Loucy (cell line): ENCODE measurements around the gene ZFPM1.

Source experiments
- H2AFZ ChIP-seq: fragments of 200-600 bp; sonication (generic); 2 replicates; pipeline ENCODE4 v1.6.0; 2016; ENCODE audit warnings: antibody characterized with exemption, mild to moderate bottlenecking, low read length, moderate library complexity
- H3F3A ChIP-seq: fragments of 200-600 bp; 2 replicates; pipeline ENCODE4 v1.6.0; 2016; ENCODE audit warnings: antibody characterized with exemption, low read depth, mild to moderate bottlenecking
- H3K27me3 ChIP-seq: fragments of 200-600 bp; sonication (generic); 2 replicates; pipeline ENCODE4 v1.6.1; 2014; ENCODE audit warnings: low read length, mild to moderate bottlenecking; ENCODE audit not compliant: insufficient read depth, poor library complexity, severe bottlenecking
- H3K36me3 ChIP-seq: fragments of 200-600 bp; sonication (generic); 2 replicates; pipeline ENCODE4 v1.6.1; 2016; ENCODE audit warnings: low read length; ENCODE audit not compliant: insufficient read depth
- H3K4me1 ChIP-seq: fragments of 200-600 bp; sonication (generic); 2 replicates; pipeline ENCODE4 v1.5.1; 2014; ENCODE audit warnings: low read length, mild to moderate bottlenecking; ENCODE audit not compliant: insufficient read depth, poor library complexity, severe bottlenecking
- H3K4me2 ChIP-seq: fragments of 200-600 bp; sonication (generic); 2 replicates; pipeline ENCODE4 v1.6.0; 2014; ENCODE audit warnings: antibody characterized with exemption, low read length, low read depth, mild to moderate bottlenecking; ENCODE audit not compliant: poor library complexity, severe bottlenecking
- H3K4me3 ChIP-seq: fragments of 200-600 bp; sonication (generic); 2 replicates; pipeline ENCODE4 v1.5.1; 2014; ENCODE audit warnings: low read length, mild to moderate bottlenecking, mixed read lengths; ENCODE audit not compliant: poor library complexity, severe bottlenecking
- H3K79me2 ChIP-seq: fragments of 200-600 bp; sonication (generic); 2 replicates; pipeline ENCODE4 v1.6.1; 2014; ENCODE audit warnings: low read length; ENCODE audit not compliant: insufficient read depth
- H3K9ac ChIP-seq: fragments of 200-600 bp; sonication (generic); 2 replicates; pipeline ENCODE4 v1.6.0; 2014; ENCODE audit warnings: mild to moderate bottlenecking, low read depth, low read length, moderate library complexity; ENCODE audit not compliant: poor library complexity, severe bottlenecking
- H3K9me2 ChIP-seq: fragments of 200-600 bp; sonication (generic); replicated peaks from 2 replicates; pipeline ENCODE4 v1.6.1; 2016; ENCODE audit warnings: low read depth, low read length, mixed read lengths
- H3K9me3 ChIP-seq: fragments of 200-600 bp; sonication (generic); 2 replicates; pipeline ENCODE4 v1.6.1; 2014; ENCODE audit warnings: mild to moderate bottlenecking, antibody characterized with exemption, low read length, low read depth; ENCODE audit not compliant: insufficient read depth
- H4K20me1 ChIP-seq: fragments of 200-600 bp; sonication (generic); 2 replicates; pipeline ENCODE4 v1.6.0; 2014; ENCODE audit warnings: antibody characterized with exemption, low read length, mild to moderate bottlenecking; ENCODE audit not compliant: insufficient read depth, poor library complexity, severe bottlenecking
- EZH2phosphoT487 ChIP-seq: fragments of 200-600 bp; IDR thresholded peaks from 2 replicates; pipeline ENCODE4 v1.6.1; 2018; ENCODE audit warnings: antibody characterized with exemption, mild to moderate bottlenecking, moderate library complexity, borderline replicate concordance
- TF ChIP-seq, protein P1 (sequence below): fragments of 200-600 bp; sonication (generic); conservative IDR thresholded peaks from 2 replicates; pipeline ENCODE4 v1.5.1; 2014; ENCODE audit warnings: mild to moderate bottlenecking, antibody characterized with exemption, low read length

The ZFPM1 gene

DNA sequence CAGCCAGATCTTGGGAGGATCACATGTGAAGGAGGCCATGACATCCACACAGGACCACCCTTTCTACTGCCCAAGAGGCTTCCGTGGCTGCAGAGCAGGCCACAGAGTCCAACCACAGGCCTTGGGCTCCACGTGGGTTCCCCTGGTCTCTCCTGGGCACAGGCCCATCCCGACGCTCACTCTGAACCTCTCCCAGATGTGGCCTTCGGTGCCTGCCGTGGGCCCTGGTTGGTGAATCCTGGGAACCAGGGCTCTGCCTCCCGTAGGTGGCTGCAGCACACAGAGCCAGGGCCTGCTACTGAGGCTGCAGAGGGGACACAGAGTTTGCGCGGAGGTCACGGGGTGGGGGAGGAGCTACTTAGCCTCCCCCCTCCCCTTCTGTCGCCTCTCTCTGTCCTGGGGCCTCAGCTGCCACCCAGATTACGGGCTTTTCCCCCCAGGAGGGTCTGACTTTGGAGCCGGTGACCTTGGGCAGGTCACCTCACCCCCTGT lies 55.3 kb downstream of the ZFPM1 start:
- Histone ChIP-seq H3K79me2 (no peaks in the 10 kb centered on the region), H4K20me1 (no peaks in the 10 kb centered on the region), H3K36me3 (no peaks in the 10 kb centered on the region; the same call in 1 of the 2 replicates), H3K4me1 (no peaks in the 10 kb centered on the region), H2AFZ (no peak overlapping the region), H3K9me2 (no peaks in the 10 kb centered on the region), H3K4me3 (no peak overlapping the region), H3K27me3 (no peaks in the 10 kb centered on the region), H3K9me3 (no peaks in the 10 kb centered on the region), H3K4me2 (no peak overlapping the region), H3F3A (no peaks in the 10 kb centered on the region), H3K9ac (no peak overlapping the region)
- TF ChIP-seq, protein P1, sequence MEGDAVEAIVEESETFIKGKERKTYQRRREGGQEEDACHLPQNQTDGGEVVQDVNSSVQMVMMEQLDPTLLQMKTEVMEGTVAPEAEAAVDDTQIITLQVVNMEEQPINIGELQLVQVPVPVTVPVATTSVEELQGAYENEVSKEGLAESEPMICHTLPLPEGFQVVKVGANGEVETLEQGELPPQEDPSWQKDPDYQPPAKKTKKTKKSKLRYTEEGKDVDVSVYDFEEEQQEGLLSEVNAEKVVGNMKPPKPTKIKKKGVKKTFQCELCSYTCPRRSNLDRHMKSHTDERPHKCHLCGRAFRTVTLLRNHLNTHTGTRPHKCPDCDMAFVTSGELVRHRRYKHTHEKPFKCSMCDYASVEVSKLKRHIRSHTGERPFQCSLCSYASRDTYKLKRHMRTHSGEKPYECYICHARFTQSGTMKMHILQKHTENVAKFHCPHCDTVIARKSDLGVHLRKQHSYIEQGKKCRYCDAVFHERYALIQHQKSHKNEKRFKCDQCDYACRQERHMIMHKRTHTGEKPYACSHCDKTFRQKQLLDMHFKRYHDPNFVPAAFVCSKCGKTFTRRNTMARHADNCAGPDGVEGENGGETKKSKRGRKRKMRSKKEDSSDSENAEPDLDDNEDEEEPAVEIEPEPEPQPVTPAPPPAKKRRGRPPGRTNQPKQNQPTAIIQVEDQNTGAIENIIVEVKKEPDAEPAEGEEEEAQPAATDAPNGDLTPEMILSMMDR, result no peak
- no peak for TF ChIP-seq EZH2phosphoT487

DNA sequence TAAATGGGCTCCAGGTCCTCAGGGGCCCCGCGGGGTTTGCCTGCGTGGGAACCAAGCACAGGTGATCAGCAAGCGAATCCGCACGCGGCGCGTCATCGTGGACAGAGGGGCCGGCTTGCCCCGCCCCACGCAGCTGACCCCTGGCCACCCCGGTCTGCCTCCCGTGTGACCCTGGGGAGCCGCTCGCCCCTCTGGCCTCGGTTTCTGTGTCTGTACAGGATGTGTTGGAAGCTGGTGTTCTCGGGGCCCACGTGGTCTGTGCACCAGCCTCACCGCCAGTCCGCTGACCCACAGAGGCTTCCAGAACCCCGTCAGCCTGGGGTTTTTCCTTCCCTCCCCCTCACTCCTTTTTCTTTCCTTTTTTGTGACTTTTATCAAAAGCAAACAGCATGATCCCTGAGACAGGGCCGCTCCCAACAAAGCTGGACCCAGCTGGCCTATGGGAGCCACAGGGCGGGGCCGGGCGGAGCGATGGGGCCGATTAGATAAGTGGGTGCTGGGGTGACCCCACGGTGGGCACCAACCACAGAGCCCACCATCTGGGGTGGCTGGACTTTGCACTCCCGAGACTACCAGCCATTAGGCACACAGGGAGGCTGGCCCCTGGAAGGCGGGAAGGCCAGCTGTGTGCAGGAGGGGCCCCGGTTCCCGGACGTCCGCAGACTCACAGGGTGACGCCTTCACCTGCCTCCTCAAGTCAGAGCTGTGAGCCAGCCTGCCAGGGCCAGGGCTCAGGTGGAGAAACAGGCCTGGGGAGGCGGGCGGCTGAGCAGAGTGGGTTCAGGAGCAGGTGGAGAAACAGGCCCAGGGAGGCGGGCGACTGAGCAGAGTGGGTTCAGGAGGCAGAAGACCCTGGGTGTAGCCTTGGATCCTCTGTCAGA lies 56.0 kb downstream of the ZFPM1 start:
- H3K79me2 ChIP-seq, result no peaks in the 10 kb centered on the region
- no peak overlapping the region for H3K4me3 ChIP-seq
- H3K27me3 ChIP-seq, result no peaks in the 10 kb centered on the region
- H3K9me3 ChIP-seq, result no peaks in the 10 kb centered on the region
- H3F3A ChIP-seq, result no peaks in the 10 kb centered on the region
- no peaks in the 10 kb centered on the region for H3K9me2 ChIP-seq
- H3K36me3 ChIP-seq, result no peaks in the 10 kb centered on the region; the same call in 1 of the 2 replicates
- no peak overlapping the region for H3K9ac ChIP-seq
- no peak overlapping the region for H3K4me2 ChIP-seq
- no peak overlapping the region for H2AFZ ChIP-seq
- H4K20me1 ChIP-seq, result no peaks in the 10 kb centered on the region
- H3K4me1 ChIP-seq, result no peaks in the 10 kb centered on the region
- TF ChIP-seq, protein P1, result no peak
- TF ChIP-seq EZH2phosphoT487, result no peak

DNA sequence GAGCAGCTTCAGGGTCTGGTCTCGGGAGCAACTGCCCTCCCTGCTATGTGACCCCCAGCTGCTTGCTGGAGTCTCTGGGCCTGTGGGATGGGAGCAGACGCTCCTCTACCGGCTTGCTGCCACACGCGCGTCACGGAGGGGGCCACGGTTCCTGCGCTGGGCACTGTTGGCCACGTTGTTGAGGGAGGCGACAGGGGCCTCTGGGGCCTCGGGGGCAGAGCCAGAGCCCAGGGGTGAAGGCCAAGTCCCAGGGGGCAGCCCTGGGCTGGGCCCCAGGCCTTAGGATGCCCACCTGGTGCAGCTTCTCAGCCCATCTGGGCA lies 56.6 kb downstream of the ZFPM1 start:
- Histone ChIP-seq H3K4me3 (no peak overlapping the region), H4K20me1 (no peaks in the 10 kb centered on the region), H3K9me3 (no peaks in the 10 kb centered on the region), H2AFZ (no peak overlapping the region), H3K4me1 (no peaks in the 10 kb centered on the region), H3K36me3 (no peaks in the 10 kb centered on the region; the same call in 1 of the 2 replicates), H3K27me3 (no peaks in the 10 kb centered on the region), H3K4me2 (no peak overlapping the region), H3K9ac (no peak overlapping the region), H3K9me2 (no peaks in the 10 kb centered on the region), H3K79me2 (no peaks in the 10 kb centered on the region), H3F3A (no peaks in the 10 kb centered on the region)
- TF ChIP-seq EZH2phosphoT487, result no peak
- TF ChIP-seq, protein P1, result no peak
